Endothelial cell of hepatic sinusoid (primary cell): ENCODE data around the gene SPEN.

Experiments
- in situ Hi-C: cut with HindIII; loops from 2 replicates; pipeline ENCODE4 v1.10.0; 2017; ENCODE audit warnings: low sequenced_read_pairs

The SPEN gene

DNA sequence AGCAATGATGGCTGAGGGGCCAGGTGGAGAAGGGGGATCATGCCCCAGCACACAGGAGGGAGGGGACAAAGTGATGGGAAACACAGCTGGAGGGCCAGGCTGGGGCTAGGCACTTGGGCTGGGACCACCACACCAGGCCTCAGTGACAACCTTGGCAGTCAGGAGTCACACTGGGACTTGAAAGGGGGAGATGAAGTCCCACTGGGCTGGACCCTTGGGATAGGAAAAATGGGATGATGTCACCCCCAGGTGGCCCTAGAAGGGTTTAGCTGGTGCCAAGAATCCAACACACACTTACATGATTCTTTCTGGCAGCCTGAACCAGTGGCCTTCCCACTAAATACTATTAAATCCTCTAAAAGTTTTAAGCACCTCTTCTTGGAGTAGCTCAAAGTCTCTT, 111.3 kb downstream of the SPEN start:
- in situ Hi-C loops = no loop called here

DNA sequence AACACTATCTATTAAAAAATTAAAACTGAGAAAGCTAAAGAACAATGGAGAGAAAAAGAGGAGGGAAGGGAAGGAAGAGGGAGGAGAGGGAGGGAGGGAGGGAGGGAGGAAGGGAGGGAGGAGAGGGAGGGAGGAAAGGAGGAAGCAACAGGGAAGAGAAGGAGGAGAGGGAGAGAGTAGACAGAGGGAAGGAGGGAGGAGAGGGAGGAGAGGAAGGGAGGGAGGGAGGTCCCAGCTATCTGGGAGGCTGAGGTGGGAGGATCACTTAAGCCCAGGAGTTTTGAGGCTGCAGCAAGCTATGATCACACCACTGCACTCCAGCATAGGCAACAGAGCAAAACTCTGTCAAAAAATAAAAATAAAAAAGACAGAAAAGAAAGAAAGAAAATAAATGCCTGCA, 111.9 kb downstream of the SPEN start:
- in situ Hi-C loops = no loop called here

DNA sequence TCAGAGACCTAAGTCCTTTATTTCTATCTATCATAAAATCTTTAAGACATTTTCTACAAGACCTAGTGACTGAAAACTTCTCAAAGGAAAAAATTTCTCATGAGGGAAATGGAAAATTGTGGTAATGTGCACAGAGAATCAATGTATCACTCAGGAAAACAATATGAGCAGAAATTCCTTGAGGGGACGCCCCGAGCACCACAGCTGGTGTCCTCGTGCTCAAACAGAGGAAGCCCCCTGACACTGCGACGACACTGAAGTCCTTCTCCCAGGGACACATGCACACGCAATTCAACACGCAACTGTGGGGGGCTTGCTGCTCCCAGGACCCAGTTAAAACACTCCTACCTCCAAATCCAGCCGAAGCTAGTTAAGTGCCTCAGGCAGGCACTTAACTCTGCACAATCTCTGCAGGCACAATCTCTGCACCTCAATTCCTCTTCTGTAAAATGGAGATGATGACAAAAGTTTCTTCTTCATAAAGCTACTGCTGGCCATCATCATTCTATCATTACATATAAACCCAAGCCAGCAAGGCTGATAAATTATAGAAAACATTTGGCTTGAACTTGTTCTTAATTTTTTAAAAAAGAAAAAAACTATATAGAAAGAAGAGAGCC, 112.4 kb downstream of the SPEN start:
- in situ Hi-C loops = no loop called here

DNA sequence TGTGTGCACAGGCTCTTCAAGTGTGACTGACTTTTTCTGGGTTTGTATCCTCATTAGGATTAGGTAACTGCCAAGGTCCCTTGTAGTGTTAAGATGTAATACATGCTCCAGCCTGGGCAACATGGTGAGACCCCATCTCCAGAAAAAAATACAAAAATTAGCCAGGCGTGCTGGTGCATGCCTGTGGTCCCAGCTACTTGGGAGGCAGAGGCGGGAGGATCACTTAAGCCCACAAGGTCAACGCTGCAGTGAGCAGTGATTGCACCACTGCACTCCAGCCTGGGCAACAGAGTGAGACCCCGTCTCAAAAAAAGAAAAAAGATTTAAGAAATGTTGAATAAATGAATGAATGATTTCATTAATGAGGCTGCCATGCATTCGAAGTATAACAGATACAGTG, 113.3 kb downstream of the SPEN start:
- in situ Hi-C loops = no loop called here

DNA sequence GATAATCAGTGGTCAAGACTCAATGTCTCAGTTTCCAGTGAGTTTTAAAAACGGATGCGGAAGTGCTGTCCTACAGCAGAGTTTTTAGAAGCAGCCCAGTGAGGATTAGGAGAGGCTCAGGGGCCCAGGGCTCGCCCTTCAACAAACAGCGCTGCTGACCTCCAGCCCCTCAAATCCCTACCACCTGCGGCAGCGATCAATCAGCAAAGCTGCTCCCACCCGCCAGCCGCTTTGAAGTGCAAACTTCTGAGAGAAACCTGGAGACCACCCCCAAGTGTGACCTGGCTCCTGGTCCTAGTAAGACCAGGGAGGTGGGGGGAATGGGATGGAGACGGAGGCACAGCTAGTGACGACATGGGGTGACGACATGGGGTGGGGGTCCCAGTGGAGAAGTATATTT, 114.0 kb downstream of the SPEN start:
- in situ Hi-C loops = no loop called here

DNA sequence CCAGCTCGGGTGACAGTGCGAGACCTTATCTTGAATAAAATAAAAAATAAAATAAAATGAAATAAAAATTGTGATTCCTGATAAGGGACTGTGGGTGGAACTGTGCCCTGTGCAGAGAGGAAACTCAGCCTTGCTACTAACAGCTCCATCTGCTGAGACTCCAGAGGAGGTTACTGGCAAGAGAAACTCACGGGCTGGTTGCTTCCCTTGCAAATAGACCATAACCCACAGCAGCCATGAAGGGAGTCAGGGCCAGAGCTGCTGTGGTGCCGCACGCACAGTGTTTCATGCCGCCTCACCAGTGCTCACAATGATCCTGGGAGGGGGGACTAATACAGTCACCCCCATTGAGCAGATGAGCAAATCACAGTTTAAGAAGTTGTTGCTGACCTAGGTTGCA, 114.7 kb downstream of the SPEN start:
- in situ Hi-C loops = no loop called here

DNA sequence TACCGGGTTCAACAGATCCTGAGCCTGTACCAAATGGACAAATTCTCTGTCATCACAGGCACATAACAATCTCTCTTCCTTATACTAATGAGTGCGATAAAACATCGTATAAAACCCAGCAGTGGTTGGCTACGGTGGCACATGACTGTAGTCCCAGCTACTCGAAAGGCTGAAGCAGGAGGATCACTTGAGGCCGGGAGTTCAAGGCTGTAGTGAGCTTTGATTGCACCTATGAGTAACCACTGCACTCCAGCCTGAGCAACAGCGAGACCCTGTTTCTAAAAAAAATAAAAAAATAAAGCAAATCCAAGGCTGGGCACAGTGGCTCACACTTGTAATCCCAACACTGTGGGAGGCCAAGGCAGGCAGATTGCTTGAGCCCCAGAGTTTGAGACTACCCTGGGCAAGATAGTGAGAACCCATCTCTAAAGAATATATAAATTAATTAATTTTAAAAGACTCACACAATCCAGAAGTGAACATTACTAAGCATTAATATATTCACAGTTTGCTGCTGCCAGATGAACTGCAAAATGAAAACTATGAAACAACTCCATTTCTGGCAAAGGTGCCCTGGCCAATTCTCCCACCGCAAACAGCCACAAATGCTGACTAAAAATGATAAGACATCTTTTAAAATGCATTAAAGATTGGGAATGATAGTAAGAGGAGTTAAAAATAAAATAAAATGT, 115.3 kb downstream of the SPEN start:
- in situ Hi-C loops = no loop called here

DNA sequence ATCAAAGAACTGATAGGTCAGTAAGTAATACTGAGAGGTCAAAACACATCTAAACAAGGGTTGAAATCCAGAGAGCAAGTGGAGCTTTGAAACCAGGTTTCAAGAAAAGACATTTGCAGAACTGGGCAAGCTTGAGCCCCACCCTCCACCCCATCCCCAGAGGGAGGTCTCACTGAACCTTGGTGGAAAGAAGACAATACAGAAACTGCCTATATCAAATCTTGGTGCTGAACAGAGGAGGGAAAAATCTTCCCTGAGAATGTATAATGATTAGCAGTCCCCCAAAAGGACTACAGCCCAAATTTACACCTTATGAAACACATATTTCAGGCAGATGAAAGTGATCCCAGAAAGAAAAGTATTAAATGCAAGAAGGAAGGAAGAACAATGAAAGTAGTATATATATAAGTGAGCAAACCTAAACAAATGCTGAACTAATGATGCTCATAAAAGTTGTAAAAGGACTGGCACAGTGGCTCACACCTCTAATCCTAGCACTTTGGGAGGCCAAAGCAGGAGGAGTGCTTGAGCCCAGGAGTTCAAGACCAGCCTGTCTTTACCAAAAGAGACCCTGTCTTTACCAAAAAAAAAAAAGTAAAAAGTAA, 116.0 kb downstream of the SPEN start:
- in situ Hi-C loops = no loop called here

DNA sequence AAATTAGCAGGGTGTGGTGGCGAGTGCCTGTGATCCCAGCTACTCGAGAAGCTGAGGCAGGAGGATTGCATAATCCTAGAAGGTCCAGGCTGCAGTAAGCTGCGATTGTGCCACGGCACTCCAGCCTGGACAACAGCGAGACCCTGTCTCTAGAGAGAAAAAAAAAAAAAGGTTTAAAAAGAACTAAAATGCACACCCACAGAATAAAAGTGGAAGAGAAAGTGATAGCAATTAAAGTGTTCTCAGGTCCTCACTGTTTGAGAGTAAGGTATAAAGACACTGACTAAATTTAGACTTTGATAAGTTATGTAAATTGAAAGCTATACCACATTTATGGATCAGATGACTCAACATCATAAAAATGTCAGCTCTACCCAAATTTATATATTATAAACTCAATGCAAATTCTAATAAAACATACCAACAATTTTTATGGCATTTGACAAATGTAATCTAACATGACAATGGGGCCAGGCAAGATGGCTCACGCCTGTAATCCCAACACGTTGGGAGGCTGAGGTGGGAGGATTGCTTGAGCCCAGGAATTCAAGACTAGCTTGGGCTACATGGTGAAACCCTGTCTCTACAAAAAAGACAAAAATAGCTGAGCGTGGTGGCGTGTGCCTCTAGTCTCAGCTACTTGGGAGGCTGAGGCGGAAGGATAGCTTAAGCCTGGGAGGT, 116.6 kb downstream of the SPEN start:
- in situ Hi-C loops = no loop called here

DNA sequence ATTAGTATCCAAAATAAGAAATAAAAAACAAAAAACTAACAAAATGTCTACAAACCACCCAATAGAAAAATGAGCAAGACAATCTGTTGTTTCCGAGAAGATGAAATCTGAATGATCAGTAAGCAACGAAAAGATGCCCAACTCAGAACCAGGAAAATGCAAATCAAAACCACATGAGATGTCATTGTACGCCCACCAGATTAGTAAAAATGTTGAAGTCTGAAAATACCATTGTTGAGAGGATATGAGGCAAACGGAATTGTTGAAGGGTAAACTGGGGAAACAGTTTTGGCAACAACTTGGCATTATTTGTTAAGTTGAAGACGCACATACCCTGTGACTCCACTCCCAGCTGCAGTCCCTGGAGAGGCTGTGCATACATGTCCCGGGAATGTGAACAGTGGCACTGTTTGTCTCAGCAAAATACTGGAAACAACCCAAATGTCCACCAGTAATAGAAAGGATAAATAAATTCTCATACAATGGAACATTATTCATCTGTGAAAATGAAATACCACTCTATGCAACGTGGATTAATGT, 117.8 kb downstream of the SPEN start:
- in situ Hi-C loops = no loop called here

DNA sequence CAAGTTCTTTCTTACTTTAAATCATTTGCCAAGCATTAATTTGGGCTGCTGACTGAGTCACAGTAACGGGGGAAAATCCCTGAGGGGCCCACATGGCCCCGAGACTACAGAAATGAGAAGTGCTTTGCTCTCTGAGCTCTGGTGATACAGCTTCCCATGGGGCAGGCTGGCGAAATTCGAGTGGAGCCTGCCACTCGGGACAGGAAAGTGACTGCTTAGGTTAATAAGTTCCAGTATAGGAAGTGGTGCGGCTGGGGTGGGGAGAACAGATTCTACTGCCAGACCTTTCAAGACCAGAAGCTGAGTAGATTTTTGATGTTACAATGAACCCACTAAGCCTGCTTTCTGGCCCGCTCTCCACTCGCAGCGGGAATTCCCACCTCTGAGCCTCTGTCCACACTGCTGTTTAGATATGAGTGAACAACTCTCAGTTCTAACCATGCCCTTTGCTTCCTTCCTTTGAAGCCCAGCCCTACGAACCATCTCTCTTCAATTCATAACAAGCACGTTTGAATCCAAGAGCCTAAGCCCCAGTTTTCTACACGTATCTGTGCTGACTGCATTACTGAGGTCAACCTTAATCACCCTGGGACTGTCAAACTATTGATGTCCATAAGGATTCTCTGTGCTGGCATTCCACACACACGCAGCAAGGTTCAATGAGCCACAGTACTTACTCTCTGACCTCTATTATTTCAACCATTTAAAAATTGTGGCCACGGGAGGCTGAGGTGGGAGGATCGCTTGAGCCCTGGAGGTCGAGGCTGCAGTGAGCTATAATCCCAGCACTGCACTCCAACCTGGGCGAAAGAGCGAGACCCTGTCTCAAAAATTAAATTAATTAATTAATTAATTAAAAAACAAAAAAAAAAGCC, 118.8 kb downstream of the SPEN start:
- in situ Hi-C loops = no loop called here

DNA sequence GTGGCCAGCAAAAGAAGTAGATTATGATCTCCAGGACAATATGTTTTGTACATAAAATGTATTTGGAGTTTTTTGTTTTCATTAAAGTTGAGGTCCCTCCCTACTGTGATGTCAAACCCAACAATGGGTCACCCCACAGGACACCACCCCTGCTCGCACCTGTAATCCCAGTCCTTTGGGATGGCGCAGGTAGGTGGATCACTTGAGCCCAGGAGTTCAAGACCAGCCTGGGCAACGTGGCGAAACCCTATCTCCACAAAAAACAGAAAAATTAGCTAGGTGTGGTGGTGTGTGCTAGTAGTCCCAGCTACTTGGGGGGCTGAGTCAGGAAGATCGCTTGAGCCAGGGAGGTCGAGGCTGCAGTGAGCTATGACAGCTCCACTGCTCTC, 119.4 kb downstream of the SPEN start:
- in situ Hi-C loops = no loop called here

DNA sequence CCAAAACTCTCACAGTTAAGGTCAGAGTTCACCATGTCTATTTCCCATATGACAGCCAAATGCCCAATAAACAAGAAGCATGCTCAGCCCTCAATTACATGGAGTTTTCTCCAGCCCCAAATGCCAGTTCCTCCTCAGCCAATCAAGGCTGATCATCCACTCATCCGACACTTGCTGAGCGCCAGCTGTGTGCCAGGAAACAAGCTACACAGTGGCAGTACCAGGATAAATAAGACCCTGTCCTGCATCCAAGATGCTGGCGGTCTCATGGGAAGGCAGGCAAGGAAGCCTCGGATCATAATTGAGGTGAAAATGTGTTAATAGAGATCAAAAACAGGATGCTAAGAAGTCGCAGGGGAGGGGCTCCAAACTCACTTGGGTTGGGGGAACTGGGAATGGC, 120.7 kb downstream of the SPEN start:
- in situ Hi-C loops = no loop called here

DNA sequence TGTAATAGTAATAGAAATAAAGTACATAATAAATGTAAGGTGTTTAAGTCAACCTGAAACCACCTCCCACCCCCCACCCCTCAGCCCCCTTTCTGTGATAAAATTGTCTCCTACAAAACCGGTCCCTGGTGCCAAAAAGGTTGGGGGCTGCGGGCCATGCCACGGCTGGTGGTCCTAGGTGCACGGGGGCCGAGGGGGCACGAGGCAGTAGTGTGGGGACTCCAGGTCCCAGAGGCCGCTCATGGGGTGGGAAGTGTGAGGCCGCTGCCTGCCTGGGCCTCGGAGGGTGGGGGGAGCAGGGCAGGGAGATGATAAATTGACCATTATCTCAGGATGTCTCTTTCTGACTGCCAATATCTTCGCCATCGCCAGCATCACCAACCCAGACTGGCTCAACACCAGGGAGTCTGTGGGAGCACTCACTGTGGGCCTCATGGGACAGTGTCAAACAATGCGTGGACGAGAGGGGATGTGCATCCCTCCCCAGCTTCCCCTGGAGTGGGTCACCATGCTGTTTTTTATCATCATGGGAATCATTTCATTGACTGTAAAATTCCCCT, 121.9 kb downstream of the SPEN start:
- in situ Hi-C loops = no loop called here

DNA sequence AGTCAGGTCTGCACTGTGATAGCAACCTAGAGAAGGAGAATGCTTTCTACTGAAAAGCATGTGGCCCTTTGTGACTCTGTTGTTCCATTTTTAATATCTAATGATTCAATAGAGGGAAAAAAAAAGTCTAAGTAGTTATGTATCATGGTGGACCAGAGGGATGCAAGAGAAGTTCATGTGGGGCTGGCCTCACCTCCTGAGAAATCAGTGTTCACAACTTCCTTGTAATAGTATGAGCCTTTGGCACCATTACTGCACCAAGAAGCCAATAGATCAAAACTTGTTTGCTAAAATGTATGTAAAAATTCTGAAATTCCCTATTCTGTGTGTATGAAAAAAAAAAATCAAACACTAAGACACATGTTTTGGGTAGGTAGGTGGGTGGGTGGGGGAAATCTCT, 123.4 kb downstream of the SPEN start:
- in situ Hi-C loops = no loop called here

DNA sequence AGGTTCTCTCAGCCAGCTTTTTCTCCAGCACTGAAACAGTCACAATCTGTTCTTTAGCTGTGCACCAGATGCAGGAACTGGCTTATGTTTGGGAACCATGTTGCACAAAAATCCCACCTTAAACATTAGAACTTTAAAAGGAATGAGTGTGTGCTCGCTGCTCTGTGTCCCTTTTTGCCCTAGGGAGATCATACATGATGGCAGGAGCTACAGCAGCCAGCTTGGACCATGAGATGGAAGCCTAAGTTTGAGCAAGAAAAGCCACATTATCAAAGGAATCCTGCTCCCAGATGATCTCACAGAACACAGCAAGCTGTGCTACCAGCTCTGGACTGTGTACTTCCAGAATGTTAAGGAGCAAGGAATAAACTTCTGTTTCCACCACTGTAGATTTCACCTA, 124.9 kb downstream of the SPEN start:
- in situ Hi-C loops = no loop called here

DNA sequence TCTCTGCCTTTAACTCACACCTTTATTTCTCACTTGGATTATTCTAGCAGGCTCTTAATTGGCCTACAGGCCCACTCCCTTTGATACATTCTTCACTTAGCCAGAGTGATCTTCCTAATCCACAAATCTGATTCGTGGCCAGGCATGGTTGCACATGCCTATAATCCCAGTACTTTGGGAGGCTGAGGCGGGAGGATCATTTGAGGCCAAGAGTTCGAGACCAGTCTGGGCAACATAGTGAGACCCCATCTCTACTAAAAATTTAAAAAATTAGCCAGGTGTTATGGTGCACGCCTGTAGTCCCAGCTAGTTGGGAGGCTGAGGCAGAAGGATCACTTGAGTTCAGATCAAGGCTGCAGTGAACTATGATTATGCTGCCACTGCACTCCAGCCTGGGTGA, 126.3 kb downstream of the SPEN start:
- in situ Hi-C loops = no loop called here

DNA sequence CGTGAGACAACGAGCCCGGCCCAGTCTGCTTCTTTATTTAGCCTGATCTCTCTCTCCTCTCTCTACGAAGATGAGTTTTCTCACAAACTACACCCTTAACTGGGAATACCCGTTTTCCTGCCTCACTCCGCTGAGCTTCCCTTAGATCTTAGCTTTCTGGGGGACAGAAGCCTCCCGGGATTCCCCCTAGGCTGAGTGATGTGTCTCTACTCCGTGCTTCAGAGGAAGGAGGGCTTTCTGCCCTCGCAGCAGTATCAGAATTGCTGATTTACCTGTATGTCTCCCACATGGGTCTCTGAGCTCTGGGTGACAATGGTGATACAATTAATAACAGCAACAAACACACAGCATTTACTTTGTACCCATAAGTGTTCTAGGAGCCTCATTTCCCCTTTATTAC, 127.3 kb downstream of the SPEN start:
- in situ Hi-C loops = no loop called here

DNA sequence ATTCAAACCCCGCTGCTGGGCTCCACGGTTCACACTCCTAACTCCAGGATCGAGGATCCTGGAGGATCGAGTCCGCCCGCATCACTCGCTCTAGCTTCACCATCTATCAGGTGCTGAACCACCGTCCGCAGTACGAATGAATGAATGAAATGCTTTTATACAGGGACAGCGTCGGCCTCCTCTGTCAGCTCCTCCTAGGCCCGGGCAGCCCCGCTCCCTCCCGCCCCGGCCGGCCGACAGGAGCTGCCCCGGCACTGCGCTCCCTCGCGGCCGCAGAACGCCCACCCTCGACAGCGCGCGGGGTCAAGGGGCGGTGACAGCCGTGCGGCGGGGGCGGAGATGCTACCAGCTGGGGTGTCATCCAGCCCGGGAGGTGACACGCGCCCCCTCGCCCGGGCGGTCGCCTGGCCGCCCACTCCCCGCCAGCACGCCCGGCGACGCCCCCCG, 127.9 kb downstream of the SPEN start:
- in situ Hi-C loops = no loop called here
